Hepatocyte (in vitro differentiated cells): ENCODE measurements around the gene ALOX15.

Experiments used
- EZH2 ChIP-seq: fragments of 200-600 bp; sonication (generic); IDR thresholded peaks from 2 replicates; pipeline ENCODE4 v1.6.1; 2016; ENCODE audit warnings: antibody characterized with exemption, mild to moderate bottlenecking, borderline replicate concordance
- EZH2phosphoT487 ChIP-seq: fragments of 200-600 bp; sonication (generic); IDR thresholded peaks from one replicate; pipeline ENCODE4 v1.6.1; 2018; ENCODE audit warnings: antibody characterized with exemption, mild to moderate bottlenecking, low read depth, moderate library complexity; ENCODE audit not compliant: unreplicated experiment, severe bottlenecking
- TF ChIP-seq, protein P1 (sequence below): fragments of 200-600 bp; sonication (generic); IDR thresholded peaks from 2 replicates; pipeline ENCODE4 v1.5.1; 2016; ENCODE audit warnings: antibody characterized with exemption, mild to moderate bottlenecking; ENCODE audit not compliant: poor library complexity

DNA sequence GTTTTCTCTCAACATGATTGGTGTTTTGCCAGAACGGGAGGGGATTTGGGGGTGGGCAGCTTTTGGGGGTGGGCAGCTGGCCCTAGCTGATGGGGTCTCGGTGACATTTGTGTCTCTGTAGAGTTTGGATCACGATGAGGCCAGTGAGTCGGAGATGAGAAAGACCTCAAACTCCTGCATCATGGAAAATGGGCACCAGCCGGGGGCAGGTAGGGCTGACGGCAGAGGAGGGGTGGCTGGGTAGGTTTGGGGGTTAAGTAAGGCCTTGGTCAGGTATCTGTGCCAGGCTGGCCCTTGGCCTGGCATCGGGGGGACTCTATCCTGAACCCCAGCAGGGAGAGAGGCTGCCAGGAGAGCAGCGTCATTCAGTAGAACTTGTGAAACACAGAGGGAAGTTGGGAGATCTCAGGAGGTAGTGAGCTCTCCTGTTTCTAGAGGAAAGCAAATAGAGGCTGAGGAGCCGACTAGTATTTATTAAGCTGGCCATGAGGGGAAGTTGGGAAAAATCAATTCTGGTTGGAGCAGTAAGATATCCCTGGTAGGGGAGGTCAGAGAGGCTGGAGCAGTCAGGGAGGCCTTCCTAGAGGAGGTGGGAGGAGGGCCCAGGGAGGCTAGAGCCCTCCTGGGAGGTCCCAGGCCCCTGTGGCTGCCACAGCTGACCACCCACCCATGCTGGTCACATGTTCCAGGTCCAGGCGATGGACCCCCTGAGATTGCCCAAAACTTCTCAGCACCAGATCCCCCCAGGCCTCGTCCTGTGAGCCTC lies 49.1 kb downstream of the ALOX15 start:
- TF ChIP-seq, protein P1, sequence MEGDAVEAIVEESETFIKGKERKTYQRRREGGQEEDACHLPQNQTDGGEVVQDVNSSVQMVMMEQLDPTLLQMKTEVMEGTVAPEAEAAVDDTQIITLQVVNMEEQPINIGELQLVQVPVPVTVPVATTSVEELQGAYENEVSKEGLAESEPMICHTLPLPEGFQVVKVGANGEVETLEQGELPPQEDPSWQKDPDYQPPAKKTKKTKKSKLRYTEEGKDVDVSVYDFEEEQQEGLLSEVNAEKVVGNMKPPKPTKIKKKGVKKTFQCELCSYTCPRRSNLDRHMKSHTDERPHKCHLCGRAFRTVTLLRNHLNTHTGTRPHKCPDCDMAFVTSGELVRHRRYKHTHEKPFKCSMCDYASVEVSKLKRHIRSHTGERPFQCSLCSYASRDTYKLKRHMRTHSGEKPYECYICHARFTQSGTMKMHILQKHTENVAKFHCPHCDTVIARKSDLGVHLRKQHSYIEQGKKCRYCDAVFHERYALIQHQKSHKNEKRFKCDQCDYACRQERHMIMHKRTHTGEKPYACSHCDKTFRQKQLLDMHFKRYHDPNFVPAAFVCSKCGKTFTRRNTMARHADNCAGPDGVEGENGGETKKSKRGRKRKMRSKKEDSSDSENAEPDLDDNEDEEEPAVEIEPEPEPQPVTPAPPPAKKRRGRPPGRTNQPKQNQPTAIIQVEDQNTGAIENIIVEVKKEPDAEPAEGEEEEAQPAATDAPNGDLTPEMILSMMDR: no peak
- TF ChIP-seq EZH2phosphoT487 (no peak), EZH2 (no peak)
